Measurements from ENCODE around the gene RNF8.
A peak's percentile ranks its signal among the peaks of the same experiment; 100 is the strongest.

The RNF8 gene

DNA sequence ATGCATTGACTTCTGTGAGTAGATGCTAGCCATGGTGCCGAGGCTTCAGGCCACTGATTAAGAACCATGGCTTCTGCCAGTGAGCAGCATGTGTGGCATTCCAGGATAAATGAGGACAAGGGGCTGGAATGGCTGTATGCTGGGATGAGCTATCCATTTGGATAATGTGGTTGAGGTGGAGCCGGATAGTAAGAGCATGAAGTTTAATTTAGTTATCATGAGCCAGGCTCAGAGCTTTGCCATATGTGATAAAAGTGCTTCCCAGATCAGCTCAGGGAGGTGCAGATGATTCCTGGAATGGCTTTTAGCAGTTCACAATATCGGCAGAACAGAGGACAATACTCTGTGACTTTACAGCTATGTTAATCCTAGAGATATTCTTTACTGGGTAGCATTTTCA lies 34.6 kb upstream of the RNF8 start:
- Histone ChIP-seq H3K4me1 (ENCODE audit: control insufficient read depth, insufficient read depth, low read depth, low read length) (no peaks in the 10 kb centered on the region), H3K9ac (ENCODE audit: low read length) (no peak overlapping the region), H2BK120ac (ENCODE audit: low read depth, low read length) (no peak overlapping the region), H2BK15ac (ENCODE audit: low read depth, poor library complexity, severe bottlenecking) (no peak overlapping the region), H4K8ac (ENCODE audit: low read length) (no peak overlapping the region), H3K23ac (ENCODE audit: low read length in 2 of 2) (no peak overlapping the region), H3K79me1 (replicated peaks; ENCODE audit: low read length, poor library complexity, severe bottlenecking) (peaks cover 4% of the 10 kb centered on the region), H2AFZ (ENCODE audit: low read depth, low read length) (no peak overlapping the region), H3K14ac (ENCODE audit: low read length in 2 of 2) (no peak overlapping the region), H3K9me3 (ENCODE audit: control insufficient read depth, low read length) (no peaks in the 10 kb centered on the region), H2AK5ac (ENCODE audit: low read length, severe bottlenecking) (no peak overlapping the region), H3K4me2 (ENCODE audit: low read length, poor library complexity, severe bottlenecking) (no peak overlapping the region), H2BK5ac (ENCODE audit: low read depth, low read length, poor library complexity, severe bottlenecking) (no peak overlapping the region), H3K18ac (ENCODE audit: low read depth in 1 of 2, low read length in 2 of 2) (no peak overlapping the region), H3K27ac (ENCODE audit: low read length, poor library complexity, severe bottlenecking) (no peak overlapping the region), H4K91ac (ENCODE audit: low read length) (no peak overlapping the region), H3K27me3 (ENCODE audit: control insufficient read depth in 1 of 2, insufficient read depth in 1 of 2, low read length in 2 of 2) (no peaks in the 10 kb centered on the region), H3K36me3 (ENCODE audit: control insufficient read depth in 1 of 2, insufficient read depth in 2 of 2, low read depth in 1 of 2, low read length in 2 of 2) (peaks cover 62 to 81% of the 10 kb centered on the region in 2 experiments), H3K4me3 (ENCODE audit: insufficient read depth in 1 of 2, low read depth in 1 of 2, low read length in 2 of 2) (no peak overlapping the region), H2BK12ac (ENCODE audit: low read length in 2 of 2) (no peak overlapping the region), H3K4ac (ENCODE audit: low read depth in 1 of 2, low read length in 2 of 2) (no peak overlapping the region)
- no peak for DNase-seq
- WGBS = 95% methylated on average over 3 of the region's 3 CpGs

GRCh38 chr6:37319856-37320480 lies 33.8 kb upstream of the RNF8 start:
- no peak overlapping the region for H3K4me3 ChIP-seq (ENCODE audit: insufficient read depth in 1 of 2, low read depth in 1 of 2, low read length in 2 of 2)
- no peak overlapping the region for H2BK15ac ChIP-seq (ENCODE audit: low read depth, poor library complexity, severe bottlenecking)
- no peak overlapping the region for H2BK12ac ChIP-seq (ENCODE audit: low read length in 2 of 2)
- H3K14ac ChIP-seq (ENCODE audit: low read length in 2 of 2) = no peak overlapping the region
- H3K18ac ChIP-seq (ENCODE audit: low read depth in 1 of 2, low read length in 2 of 2) = no peak overlapping the region
- no peak overlapping the region for H3K4me2 ChIP-seq (ENCODE audit: low read length, poor library complexity, severe bottlenecking)
- no peak overlapping the region for H2BK5ac ChIP-seq (ENCODE audit: low read depth, low read length, poor library complexity, severe bottlenecking)
- H3K27me3 ChIP-seq (ENCODE audit: control insufficient read depth in 1 of 2, insufficient read depth in 1 of 2, low read length in 2 of 2) = no peaks in the 10 kb centered on the region
- no peaks in the 10 kb centered on the region for H3K9me3 ChIP-seq (ENCODE audit: control insufficient read depth, low read length)
- no peak overlapping the region for H3K9ac ChIP-seq (ENCODE audit: low read length)
- H3K27ac ChIP-seq (ENCODE audit: low read length, poor library complexity, severe bottlenecking) = no peak overlapping the region
- WGBS = 74% methylated on average over 2 of the region's 4 CpGs
- no peak overlapping the region for H4K8ac ChIP-seq (ENCODE audit: low read length)
- DNase-seq = no peak
- H3K79me1 ChIP-seq (replicated peaks; ENCODE audit: low read length, poor library complexity, severe bottlenecking) = peaks cover 4% of the 10 kb centered on the region
- H2AFZ ChIP-seq (ENCODE audit: low read depth, low read length) = no peak overlapping the region
- H3K23ac ChIP-seq (ENCODE audit: low read length in 2 of 2) = no peak overlapping the region
- no peak overlapping the region for H4K91ac ChIP-seq (ENCODE audit: low read length)
- H3K4ac ChIP-seq (ENCODE audit: low read depth in 1 of 2, low read length in 2 of 2) = no peak overlapping the region
- H3K36me3 ChIP-seq (ENCODE audit: control insufficient read depth in 1 of 2, insufficient read depth in 2 of 2, low read depth in 1 of 2, low read length in 2 of 2) = peaks cover 59 to 73% of the 10 kb centered on the region in 2 experiments
- no peak overlapping the region for H2BK120ac ChIP-seq (ENCODE audit: low read depth, low read length)
- no peaks in the 10 kb centered on the region for H3K4me1 ChIP-seq (ENCODE audit: control insufficient read depth, insufficient read depth, low read depth, low read length)
- no peak overlapping the region for H2AK5ac ChIP-seq (ENCODE audit: low read length, severe bottlenecking)

DNA sequence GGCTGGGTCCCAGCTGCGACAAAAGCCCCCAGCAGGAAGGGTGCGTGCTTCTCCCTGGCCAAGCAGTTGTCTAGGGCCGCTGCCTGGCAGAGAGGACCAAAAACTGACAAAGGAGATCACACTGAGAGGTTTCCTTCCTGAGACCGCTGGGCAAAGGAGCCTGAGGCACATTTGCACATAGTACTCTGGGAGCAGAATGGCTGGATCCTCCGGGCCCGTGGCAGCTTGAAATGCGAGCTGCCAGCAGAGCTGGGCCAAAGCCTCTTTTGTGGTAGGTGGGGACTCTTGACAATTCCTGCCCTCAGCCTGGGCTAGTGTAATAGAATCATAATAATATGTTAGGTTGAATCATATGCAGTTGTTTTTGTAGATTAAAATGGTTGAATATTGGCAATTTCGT lies 33.1 kb upstream of the RNF8 start:
- 95% methylated on average over 7 of the region's 8 CpGs for whole genome bisulfite sequencing

GRCh38 chr6:37321101-37321500 lies 32.7 kb upstream of the RNF8 start:
- H3K4me3 ChIP-seq (ENCODE audit: insufficient read depth in 1 of 2, low read depth in 1 of 2, low read length in 2 of 2) = no peak overlapping the region
- no peaks in the 10 kb centered on the region for H3K27me3 ChIP-seq (ENCODE audit: control insufficient read depth in 1 of 2, insufficient read depth in 1 of 2, low read length in 2 of 2)
- H3K79me1 ChIP-seq (replicated peaks; ENCODE audit: low read length, poor library complexity, severe bottlenecking) = peaks cover 4% of the 10 kb centered on the region
- H2BK15ac ChIP-seq (ENCODE audit: low read depth, poor library complexity, severe bottlenecking) = no peak overlapping the region
- peaks cover 50 to 62% of the 10 kb centered on the region in 2 experiments for H3K36me3 ChIP-seq (ENCODE audit: control insufficient read depth in 1 of 2, insufficient read depth in 2 of 2, low read depth in 1 of 2, low read length in 2 of 2)
- no peak overlapping the region for H2BK12ac ChIP-seq (ENCODE audit: low read length in 2 of 2)
- H3K27ac ChIP-seq (ENCODE audit: low read length, poor library complexity, severe bottlenecking) = no peak overlapping the region
- H3K4me1 ChIP-seq (ENCODE audit: control insufficient read depth, insufficient read depth, low read depth, low read length) = no peaks in the 10 kb centered on the region
- no peaks in the 10 kb centered on the region for H3K9me3 ChIP-seq (ENCODE audit: control insufficient read depth, low read length)
- no peak overlapping the region for H3K14ac ChIP-seq (ENCODE audit: low read length in 2 of 2)
- DNase-seq = no peak
- no peak overlapping the region for H2BK5ac ChIP-seq (ENCODE audit: low read depth, low read length, poor library complexity, severe bottlenecking)
- no peak overlapping the region for H3K4me2 ChIP-seq (ENCODE audit: low read length, poor library complexity, severe bottlenecking)
- no peak overlapping the region for H3K23ac ChIP-seq (ENCODE audit: low read length in 2 of 2)
- H2AFZ ChIP-seq (ENCODE audit: low read depth, low read length) = no peak overlapping the region
- no peak overlapping the region for H3K18ac ChIP-seq (ENCODE audit: low read depth in 1 of 2, low read length in 2 of 2)
- no peak overlapping the region for H4K91ac ChIP-seq (ENCODE audit: low read length)
- no peak overlapping the region for H2AK5ac ChIP-seq (ENCODE audit: low read length, severe bottlenecking)
- H3K9ac ChIP-seq (ENCODE audit: low read length) = no peak overlapping the region
- no peak overlapping the region for H2BK120ac ChIP-seq (ENCODE audit: low read depth, low read length)
- no peak overlapping the region for H4K8ac ChIP-seq (ENCODE audit: low read length)
- H3K4ac ChIP-seq (ENCODE audit: low read depth in 1 of 2, low read length in 2 of 2) = no peak overlapping the region

More for the DNA sequence above, 33.1 kb upstream of the RNF8 start:
- peaks cover 4% of the 10 kb centered on the region for H3K79me1 ChIP-seq (replicated peaks; ENCODE audit: low read length, poor library complexity, severe bottlenecking)
- H3K4me3 ChIP-seq (ENCODE audit: insufficient read depth in 1 of 2, low read depth in 1 of 2, low read length in 2 of 2) = no peak overlapping the region
- no peaks in the 10 kb centered on the region for H3K9me3 ChIP-seq (ENCODE audit: control insufficient read depth, low read length)
- no peaks in the 10 kb centered on the region for H3K4me1 ChIP-seq (ENCODE audit: control insufficient read depth, insufficient read depth, low read depth, low read length)
- no peak overlapping the region for H4K8ac ChIP-seq (ENCODE audit: low read length)
- no peak overlapping the region for H4K91ac ChIP-seq (ENCODE audit: low read length)
- no peak overlapping the region for H2BK12ac ChIP-seq (ENCODE audit: low read length in 2 of 2)
- H2AFZ ChIP-seq (ENCODE audit: low read depth, low read length) = no peak overlapping the region
- H3K36me3 ChIP-seq (ENCODE audit: control insufficient read depth in 1 of 2, insufficient read depth in 2 of 2, low read depth in 1 of 2, low read length in 2 of 2) = peaks cover 54 to 66% of the 10 kb centered on the region in 2 experiments
- H2BK120ac ChIP-seq (ENCODE audit: low read depth, low read length) = no peak overlapping the region
- H3K23ac ChIP-seq (ENCODE audit: low read length in 2 of 2) = peak overlapping the region in 1 of 2 experiments; percentile 51
- H3K14ac ChIP-seq (ENCODE audit: low read length in 2 of 2) = no peak overlapping the region
- H2BK15ac ChIP-seq (ENCODE audit: low read depth, poor library complexity, severe bottlenecking) = no peak overlapping the region
- H2BK5ac ChIP-seq (ENCODE audit: low read depth, low read length, poor library complexity, severe bottlenecking) = no peak overlapping the region
- no peak overlapping the region for H2AK5ac ChIP-seq (ENCODE audit: low read length, severe bottlenecking)
- H3K27ac ChIP-seq (ENCODE audit: low read length, poor library complexity, severe bottlenecking) = no peak overlapping the region
- no peak for DNase-seq
- H3K9ac ChIP-seq (ENCODE audit: low read length) = no peak overlapping the region
- no peak overlapping the region for H3K4ac ChIP-seq (ENCODE audit: low read depth in 1 of 2, low read length in 2 of 2)
- H3K27me3 ChIP-seq (ENCODE audit: control insufficient read depth in 1 of 2, insufficient read depth in 1 of 2, low read length in 2 of 2) = no peaks in the 10 kb centered on the region
- no peak overlapping the region for H3K18ac ChIP-seq (ENCODE audit: low read depth in 1 of 2, low read length in 2 of 2)
- H3K4me2 ChIP-seq (ENCODE audit: low read length, poor library complexity, severe bottlenecking) = no peak overlapping the region
